GM19351 (cell line): Measurements from ENCODE around the gene PDZD2.

ENCODE experiments used
- ATAC-seq: cut with Tn5 transposase; IDR thresholded peaks from one replicate; pipeline ENCODE4 v1.9.1; 2021; ENCODE audit warnings: mild to moderate bottlenecking, moderate library complexity; ENCODE audit not compliant: unreplicated experiment

The PDZD2 gene

DNA sequence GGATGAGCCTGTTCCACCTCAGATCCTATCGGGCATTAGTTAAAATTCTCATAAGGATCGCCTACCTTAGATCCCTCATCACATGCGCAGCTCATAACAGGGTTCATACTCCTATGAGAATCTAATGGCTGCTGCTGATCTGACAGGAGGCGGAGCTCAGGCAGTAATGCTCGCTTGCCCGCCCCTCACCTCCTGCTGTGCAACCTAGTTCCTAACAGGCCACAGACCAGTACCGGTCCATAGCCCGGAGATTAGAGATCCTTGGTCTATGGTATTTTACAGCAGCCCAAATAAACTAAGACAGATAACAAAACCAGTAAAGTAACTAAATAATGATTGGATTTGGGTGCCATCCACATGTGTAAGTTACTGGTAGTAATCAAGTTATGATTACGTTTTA lies 517.7 kb downstream of the PDZD2 start:
- no peak for ATAC-seq

GRCh38 chr5:32157078-32157477 lies 518.1 kb downstream of the PDZD2 start:
- ATAC-seq, result no peak

GRCh38 chr5:32158679-32158975 lies 519.7 kb downstream of the PDZD2 start:
- no peak for ATAC-seq

GRCh38 chr5:32159328-32160072 lies 520.6 kb downstream of the PDZD2 start:
- ATAC-seq, result no peak

DNA sequence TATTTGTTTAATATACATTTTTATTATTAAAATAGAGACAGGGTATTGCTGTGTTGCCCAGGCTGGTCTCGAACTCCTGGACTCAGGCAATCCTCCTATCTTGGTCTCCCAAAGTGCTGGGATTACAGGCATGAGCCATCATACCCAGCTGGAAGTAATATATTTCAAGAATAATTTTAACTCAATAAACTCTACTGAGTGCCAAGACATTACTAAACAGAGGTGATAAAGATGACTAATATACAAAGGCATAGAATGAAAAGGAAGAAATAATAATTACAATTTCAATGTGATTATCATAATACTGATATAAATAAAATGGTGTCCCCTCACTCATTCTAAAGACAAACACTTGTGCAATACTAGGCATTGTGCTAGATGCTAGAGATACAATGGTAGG lies 521.3 kb downstream of the PDZD2 start:
- ATAC-seq, result no peak
